ENCODE measurements around the gene RCAN2.

RCAN2 gene

DNA sequence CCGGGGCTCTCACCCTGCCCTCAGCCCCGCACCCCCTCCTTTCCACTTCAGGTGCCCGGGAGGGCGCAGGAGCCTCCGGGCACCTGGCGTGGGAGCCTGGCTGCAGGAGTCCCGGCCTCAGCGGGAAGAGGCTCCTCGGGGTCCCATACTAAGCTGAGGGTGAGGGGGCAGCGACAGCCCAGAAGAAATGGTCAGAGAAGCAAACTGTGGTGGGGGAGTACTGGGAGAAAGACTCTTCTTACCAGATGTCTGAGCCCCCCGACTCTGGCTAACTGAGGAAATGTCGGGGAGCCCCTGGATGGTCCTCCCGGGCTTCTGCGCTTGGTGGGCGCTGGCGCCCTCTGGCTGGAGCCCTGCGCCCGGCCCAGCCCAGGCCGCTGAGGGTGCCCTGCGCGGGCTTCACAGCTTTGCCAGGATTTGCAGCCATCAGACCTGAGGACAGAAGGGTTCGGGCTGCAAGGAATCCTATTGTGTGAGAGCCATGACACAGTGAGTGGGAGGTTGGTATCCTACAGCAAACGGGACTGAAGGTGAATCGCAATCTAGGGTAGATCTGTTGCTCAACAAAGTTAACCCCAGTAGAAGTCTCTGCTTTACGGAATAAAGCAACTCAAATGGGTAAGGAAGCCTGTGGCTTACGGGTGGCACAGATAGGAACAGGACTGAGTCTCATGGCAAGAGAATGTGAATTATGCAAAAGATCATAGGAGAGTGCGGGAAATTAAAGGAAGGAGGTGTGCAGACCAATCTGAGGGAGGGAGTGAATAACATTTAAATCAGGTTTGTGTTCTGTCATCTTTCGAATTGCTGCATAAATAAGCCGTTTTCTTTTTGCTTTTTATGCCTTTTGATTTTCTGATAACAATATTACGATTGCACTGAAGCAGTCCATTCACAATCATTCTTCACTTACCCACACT lies 639 bp upstream of the RCAN2 start:
- no peak for DNase-seq

DNA sequence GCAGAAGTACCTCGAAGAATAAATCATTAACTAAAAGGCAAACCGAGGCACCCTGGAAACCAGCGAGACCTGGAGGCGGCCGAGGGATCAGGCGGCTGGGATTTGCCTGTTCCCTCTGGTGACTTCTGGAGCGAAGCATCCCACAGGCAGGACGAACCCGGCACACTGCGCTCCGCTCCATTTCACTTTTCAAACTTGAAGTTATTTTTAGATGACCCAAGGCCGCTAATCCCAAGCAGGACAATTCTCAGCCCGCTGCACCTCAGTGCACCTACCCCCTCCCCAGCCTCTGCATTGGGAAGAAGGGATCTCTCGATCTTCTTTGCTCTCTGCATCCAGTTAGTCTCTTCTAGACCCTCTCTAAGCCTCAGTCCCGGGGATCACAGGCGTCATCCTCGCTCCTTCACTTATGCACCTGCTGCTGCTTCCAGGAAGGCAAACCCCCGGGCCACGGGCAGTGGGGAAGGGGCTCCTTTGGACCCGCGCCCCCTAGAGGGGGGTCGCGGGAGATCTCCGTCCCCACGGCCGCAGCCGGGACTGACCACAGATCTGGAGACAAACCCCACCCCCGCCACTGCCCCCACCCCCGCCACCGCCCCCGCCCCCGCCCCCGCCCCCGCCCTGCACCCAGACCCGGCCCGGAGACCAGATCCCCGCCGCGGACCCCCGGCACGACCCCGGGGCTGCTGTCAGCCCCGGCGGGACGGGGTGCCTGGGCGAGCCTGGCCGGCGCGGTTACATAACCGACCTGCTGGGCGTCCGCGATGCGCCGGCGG lies 636 bp downstream of the RCAN2 start:
- no peak for DNase-seq

DNA sequence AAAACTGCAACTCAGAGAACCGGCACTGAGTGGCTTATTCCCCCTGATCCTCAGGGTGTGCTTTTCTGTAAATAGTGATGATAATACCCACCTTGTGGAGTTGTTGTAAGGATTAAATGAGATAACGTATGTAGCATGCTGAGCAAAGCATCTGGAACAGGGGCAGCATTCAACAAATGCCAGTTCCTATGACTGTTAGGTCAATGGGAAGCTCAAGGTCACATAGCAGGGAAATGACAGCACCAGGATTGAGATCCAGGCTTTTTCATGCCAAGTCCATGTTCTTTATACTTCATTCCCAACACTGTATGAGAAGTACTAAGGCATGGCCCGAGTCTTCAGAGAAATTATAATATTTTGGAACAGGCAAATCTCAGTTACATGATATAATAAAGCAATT lies 5.1 kb downstream of the RCAN2 start:
- no peak for DNase-seq

DNA sequence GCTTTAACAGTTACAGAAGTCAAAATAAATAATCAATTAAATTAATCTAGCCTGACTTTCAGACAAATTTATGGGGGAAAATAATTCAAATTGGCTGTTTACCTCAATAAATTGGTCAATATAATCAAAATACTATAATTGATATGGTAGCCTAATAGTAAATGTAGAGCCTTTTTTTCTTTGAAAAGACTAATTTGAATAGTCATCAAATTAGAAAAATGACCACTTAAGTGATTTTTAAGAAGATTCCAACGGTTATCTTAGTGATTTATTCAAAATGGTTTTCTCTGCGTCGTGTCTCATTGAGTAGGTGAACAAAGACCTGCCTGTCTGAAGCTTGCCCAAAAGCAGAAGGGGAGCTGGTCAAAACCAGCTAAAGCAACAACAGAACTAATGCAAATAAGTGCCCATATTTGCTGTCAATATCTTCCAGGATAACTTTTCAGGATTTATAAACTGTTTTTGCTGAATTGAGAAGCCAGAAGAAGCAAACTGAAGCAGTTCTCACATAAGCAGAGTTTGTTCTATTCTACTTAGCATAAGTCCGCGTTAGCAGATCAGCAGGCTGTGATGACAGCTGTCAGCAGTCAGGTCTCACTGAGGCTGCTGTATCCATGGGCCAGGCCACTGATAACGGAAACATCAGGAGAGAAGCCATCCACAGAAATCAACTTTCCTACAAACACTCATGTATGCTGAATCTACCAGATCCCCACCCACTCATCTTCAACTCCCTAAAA lies 7.0 kb downstream of the RCAN2 start:
- no peak for DNase-seq

DNA sequence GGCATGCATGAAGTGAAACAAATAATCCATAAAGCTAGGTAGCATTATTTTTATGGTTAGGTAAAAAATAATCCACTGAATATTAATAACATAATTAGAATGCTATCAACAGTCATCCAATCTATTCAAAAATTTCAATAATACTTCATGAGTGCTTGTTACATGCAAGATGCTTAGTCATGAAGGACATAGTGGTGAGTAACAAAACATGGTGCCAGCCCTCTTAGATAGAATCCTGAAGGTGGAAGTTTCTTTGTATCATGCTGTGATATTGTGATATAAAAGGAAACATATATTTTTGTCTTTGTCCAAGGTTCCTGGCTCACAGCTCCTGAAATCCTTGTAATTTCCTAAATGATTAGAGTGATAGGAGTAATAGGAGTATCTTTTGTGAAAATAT lies 14.9 kb downstream of the RCAN2 start:
- no peak for DNase-seq

DNA sequence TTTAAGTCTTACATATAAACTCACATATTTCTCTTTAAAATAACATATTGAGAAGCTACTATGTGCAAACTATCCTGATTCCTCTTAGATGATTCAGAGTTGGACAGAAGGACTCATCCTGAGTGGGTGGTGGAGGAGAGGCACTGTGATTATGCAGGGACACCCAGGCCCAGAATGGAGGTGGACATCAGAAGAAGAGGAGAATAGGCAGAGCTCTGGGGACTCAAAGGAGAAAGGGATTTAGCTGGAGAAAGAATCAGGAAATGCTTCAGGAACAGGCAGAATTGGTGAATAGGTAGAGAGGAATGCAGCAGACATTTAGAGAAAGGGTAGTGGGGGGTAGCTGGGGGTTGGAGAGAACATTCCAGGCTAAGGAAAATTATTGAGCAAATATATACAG lies 17.4 kb downstream of the RCAN2 start:
- DNase-seq, result no peak

DNA sequence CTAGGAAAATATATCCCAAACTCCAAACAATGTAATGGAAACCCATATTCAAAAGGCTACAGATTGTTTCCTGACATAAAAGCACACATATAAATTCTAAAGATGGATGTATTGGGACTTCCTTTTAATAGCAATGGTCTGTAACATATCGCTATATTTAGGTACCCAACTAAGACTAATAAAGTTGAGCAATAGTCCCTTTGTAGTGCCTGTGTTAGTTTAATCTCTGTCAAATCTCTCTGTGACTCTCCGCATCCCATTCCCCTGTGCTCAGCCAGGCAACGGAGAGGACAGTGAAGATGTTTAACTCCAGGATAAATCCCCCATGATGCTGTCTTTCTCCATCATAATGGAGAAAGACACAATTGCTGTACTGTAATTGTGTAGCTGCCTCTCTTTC lies 19.0 kb downstream of the RCAN2 start:
- DNase-seq, result no peak

DNA sequence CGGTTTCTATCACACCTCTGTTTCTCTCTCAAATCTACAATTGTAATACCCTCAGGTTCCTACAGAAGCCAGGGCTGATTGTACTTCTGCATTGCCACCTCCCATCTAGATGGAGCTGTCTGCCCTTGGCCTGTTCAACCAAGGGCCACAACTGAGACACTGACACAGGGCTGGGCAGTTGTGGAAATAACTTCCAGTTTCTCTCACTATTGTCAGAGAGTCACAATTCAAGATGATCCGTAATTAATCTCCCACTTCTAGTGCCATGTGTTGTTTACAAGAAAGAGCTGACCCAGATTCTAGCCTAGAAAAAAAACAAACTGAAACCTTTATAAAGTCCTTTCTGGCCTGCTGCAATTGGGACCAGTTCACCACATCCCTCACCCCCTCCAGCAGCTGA lies 22.2 kb downstream of the RCAN2 start:
- DNase-seq, result no peak

DNA sequence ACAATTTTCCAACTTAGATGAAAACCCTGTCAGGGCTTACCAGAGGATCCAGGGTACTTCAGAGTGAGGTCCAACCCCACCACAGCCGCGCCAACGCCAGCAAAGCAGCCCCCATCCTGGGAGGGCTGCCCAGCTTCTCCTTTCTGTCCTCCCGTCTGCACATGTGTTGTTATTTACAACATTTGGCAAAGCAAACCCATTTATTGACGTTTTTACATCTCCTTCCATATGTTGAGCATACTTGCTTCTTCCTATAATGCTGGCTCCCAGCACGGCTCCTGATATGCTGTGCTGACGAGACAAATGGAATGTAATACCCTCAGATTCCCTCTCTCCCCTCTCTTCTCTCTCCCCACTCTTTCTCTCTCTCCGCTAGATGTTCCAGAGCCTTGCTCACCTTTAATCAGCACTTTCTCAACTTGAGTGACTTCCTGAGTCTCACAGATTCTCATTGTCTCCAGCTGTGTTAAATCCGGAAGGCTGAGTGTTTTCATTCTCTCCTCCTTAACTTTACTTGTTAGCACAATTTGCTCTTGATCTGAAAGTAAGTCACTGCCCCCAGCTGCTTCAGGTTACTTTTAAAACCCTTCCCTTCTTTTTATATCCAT lies 22.7 kb downstream of the RCAN2 start:
- DNase-seq, result no peak

DNA sequence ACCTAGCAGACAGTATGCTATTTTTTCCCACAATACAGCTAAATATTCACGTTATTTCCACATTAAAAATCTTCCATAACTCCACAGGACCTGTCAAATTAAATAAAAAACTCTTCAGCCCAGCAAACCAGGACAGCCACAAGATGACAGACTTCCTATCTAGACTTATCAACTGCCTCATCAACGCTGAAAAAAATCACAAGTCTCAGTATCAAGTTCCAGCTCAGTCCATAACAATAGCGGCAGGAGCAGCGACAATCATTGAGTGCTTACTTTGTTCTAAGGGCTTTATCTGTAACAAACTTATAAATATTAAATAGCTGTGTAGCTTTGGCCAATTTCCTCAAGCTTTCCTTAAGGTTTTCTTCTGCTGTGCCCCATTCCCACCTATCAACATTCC lies 24.7 kb downstream of the RCAN2 start:
- no peak for DNase-seq

DNA sequence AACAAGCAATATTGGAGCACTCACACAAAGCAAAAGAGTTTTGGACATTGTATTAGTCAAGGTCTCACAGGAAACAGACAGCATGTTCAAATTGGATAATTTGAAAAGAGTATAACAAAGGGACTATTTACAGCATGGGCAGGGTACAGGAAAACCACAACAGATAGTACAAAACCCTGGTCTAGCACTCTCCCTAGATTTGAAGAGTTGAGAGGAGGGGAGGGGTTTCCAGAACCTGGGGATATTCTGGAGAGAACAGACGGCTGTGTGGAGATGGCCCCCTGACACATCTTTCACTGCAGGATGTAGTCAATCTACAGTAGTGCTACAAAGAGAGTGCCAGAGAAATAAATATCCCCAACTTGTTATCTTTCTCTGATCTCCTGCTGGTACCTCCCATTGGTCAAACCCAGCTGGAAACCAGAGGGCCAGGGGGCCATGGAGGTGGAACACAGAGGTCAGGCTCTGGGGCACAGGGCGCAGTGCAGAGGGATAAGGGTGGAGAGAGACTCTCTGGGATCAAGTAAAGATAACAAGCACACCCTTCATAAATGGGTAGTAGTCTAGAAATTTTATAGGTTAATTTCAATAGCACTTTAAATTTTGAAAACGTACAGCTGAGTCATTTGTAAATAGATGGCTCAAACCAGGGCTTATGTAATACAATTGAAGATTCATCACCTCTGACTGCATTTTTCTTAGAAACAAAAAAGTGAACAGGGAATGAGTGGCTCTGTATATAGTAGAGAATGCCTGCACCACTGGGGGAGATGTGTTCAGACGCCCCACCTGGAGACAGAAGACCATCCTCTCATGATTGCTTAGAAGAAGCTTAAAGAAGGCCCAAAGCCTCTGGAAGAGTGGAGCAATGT lies 25.7 kb downstream of the RCAN2 start:
- no peak for DNase-seq

DNA sequence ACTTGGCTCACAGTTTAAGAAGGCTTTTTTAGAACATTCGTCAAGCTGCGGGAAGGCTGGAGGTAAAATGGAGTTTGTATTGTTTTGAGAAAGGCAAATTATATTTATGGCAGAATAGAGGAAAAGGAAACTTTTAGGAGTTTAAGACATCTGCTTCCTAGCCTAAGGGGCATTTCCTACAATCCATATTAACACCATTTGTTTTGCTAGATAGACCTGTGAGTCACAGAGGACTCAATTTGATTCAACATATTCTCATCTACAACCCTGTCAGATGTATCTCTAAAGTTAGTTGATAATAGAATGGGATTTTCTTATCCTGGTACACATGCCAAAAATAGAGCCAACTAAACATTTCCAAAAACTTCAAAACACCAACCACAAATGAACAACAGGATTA lies 35.0 kb downstream of the RCAN2 start:
- no peak for DNase-seq

DNA sequence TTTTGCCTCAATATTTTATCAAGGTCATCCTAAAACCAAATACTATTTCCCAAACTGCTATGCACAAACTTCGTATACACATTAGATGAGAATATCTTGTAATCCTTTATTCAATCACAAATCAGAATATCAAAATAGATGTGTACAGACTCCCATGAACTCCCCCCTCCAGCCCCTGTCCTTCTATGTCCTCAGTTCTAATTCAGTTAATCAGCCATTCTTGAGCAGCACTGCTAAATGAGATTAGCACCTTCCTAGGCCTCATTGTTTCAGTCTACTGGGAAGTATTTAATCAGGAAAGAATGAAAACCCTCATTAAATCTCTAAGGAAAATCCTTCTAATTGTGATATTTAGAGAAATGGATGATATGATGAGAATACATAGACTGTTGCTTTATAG lies 36.6 kb downstream of the RCAN2 start:
- DNase-seq, result no peak

DNA sequence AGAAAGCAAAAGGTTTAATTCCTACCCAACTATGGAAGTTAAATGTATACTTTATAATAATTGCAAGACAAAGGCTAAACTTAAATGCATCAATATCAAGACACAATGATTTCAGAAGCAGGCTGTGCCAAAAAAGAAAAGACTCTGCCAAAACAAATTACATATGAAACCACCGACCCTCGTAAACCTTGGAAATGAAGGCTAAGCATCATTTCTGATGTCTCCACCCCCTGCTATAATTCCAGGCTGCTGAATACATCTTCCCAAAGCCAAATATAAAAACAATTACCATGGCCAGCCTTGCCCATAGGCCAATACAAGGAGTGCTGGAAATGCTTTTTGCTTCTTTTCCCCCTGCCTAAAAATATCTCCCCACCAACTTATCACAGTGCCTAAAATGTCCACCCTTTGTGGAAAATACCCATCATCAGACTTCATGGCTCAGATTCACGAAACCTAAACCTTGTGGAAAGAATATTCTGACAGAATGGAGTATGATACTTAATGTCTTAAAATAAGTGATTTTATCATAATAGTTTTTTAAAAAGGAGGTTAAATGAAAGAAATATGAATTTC lies 37.4 kb downstream of the RCAN2 start:
- no peak for DNase-seq

DNA sequence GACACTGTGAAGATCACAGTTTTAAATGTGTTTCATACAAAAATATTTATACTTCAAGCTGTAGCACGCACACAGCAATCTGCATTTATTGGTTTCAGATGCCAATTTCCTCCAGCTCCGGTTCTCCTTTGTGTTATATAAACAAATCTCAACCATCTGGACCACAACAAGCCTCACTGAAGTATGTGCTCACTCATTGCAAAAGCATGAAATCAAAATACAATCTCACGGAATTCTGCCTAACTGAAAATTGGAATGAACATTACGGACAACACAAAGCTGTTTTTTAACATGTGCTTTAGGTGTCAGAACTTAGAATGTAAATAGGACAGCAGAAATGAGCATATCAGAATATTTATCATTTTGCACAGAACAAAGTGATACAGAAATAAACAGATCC lies 38.0 kb downstream of the RCAN2 start:
- no peak for DNase-seq

DNA sequence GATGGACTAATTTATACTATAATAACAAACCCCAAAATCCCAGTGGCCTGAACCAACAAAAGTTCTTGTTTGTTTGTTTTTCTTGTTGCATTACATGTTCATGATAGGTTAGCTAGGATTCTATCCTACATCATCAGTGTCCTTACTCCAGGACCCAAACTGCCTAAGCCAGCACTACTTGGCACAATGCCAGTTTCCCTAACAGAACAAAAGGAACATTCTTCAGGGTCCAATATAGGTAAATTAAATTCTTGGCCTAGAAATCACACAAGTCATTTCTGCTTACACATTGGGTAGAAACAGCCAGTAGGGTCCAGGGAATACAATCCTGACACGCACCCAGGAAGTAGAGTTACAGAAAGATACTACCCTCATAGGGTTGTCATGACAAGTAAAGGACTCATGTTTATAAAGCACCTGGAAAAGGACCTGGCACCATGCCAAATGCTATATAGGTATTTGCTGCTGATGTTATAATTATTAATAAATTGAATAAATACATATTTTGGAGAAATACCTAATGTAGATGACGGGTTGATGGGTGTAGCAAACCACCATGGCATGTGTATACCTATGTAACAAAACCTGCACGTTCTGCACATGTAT lies 38.8 kb downstream of the RCAN2 start:
- DNase-seq, result no peak

DNA sequence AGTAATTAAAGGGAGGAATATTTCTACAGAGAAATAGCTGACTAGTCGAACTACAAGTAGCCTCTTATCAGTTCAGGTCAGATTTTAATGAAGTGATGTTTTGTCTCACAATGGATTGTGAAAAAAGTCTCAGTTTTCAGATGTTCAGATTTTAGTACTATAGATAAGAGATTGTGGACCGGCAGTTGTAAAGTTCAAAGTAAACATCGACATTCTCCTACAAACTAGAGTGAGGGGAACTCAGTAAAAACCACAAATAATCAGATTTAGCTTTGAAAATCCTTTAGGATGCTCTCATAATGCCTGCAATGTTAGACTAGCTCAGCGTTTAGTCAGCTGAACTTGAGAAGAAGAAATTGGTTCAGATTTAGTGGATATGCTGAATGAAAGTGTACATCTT lies 39.9 kb downstream of the RCAN2 start:
- no peak for DNase-seq

DNA sequence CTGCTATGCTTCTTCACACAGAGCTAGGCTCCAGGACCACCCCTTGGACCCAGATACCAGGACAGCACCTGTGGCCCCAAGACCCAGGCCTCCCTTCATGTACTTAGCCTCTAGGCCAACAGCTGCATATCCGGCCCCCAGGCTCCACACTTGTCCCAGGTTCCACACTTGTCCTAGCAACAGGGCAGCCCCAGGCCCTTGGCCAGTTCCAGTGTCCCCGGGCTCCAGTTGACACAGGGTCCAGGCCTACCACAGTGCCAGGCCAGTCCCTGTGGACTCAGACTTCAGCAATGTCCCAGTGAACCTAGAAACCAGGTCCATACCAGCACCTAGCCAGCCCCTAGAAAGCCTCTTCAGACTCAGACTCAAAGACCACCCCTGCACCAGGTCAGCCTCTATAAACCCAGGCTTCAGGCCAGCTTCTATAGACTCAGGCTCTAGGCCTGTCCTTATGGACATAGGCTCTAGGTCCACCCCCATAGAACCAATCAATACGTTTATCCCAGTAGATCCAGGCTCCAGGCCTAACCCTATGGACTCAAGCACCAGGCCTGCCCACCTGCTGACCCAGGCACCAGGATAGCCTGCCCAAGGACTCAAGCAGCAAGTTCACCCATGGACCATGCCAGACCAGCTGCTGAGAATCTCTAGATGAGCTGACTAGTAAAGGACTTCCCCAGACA lies 46.3 kb downstream of the RCAN2 start:
- DNase-seq, result no peak

DNA sequence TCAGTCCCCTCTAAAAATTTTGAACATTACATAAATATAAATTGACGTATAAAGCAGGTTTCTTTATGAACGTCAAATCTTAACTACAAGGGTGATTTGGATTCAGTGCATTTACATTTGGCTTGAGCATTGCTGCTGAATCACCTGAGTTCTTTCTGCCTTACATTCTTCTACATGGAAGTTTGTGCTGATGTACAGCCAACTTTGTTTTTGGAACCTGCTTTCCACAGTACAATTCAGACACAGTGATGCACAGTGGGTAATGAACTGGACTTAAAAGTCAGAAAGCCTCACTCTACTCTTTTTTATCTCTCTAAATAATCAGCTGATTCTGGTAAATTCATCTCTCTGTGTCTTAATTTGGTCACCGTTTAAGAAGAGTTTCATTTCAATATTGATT lies 47.6 kb downstream of the RCAN2 start:
- no peak for DNase-seq

DNA sequence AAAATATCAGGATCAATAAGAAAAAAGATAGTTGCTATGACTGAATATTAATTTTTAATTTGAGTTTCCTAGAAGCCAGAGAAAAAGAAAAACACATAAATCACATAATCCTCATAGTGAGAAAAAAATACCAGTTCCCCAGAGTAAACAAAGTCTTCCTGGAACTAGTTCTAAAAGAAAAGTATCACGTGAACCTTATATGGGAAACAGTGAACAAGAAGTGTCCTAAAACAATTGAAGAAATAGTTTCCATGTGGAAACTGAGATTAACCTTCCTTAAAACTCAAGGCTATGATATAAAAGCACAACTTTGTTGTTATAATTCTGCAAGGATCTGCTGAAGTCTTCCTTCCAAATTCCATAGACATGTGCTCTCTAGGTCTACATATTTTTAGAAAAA lies 50.6 kb downstream of the RCAN2 start:
- DNase-seq, result no peak

DNA sequence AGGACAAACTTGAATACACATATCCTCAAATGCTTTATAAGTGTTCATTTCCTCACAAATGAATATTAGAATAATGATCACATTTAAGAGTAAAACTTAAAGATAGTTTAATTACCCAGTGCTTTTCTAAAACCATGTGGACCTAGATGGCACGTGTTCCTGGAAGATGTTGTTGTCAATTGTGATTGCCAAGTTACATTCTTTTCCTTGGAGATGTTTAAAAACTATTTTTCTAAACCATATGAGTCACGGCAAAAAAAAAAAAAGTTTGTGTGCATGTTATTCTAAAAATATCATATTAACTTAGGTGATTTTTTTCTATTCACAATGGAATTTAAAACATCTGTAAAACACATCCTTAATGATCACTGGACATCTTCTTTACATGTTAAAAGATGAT lies 51.1 kb downstream of the RCAN2 start:
- no peak for DNase-seq

Measured in CD4-positive, alpha-beta T cell treated with Interleukin-4 for 1 hour (primary cell).